CD4-positive, alpha-beta T cell (primary cell): ENCODE results near the gene NKAP. TPM values are rescaled to one million over a fixed set of nuclear protein-coding genes. Genes with fewer than 3 reads are reported as not detected.
"Not testable (repeated sequence)": the region's sequence is repeated elsewhere in the genome, so short reads cannot be mapped to it uniquely, and the experiment has no call there.

Experiments
- ATAC-seq: fragments of 200-7000 bp; cut with Tn5 transposase; one replicate; pipeline ENCODE4 v1.10.0; 2022; ENCODE audit warnings: mild to moderate bottlenecking; ENCODE audit not compliant: poor library complexity
- CTCF ChIA-PET: fragments of 350-600 bp; sonication (Branson Sonifier 250); formaldehyde crosslinking; loops from one replicate; lab custom pipeline; 2021; ENCODE audit warnings: antibody characterized with exemption, inconsistent platforms; lab: Charles Lee
- POLR2A ChIA-PET: fragments of 350-600 bp; sonication (Branson Sonifier 250); formaldehyde crosslinking; loops from one replicate; lab custom pipeline; 2021; ENCODE audit warnings: antibody characterized with exemption, inconsistent platforms; lab: Charles Lee
- DNase-seq, 14 experiments: peaks; one replicate each; pipeline ENCODE4 v3.0.0-alpha.2; 2013 to 2020; ENCODE audit warnings: mixed read lengths in 2 of 14
- H3K27ac ChIP-seq, 2 donors: one replicate each; pipeline versions ENCODE4 v1.5.1 to v1.7.0; 2013; ENCODE audit warnings: low read length in 2 of 2, low read depth in 1 of 2, mild to moderate bottlenecking in 1 of 2
- H3K27me3 ChIP-seq, 2 experiments: 1 replicate in 1 of 2; 2 replicates in 1 of 2; pipeline versions ENCODE4 v1.6.1 to v1.7.0; 2013; ENCODE audit warnings: low read length in 2 of 2, control low read depth in 1 of 2, mild to moderate bottlenecking in 1 of 2, moderate library complexity in 1 of 2; ENCODE audit not compliant: insufficient read depth in 2 of 2, control insufficient read depth in 1 of 2
- H3K36me3 ChIP-seq: one replicate; pipeline ENCODE4 v1.6.1; 2013; ENCODE audit warnings: low read length, control low read depth; ENCODE audit not compliant: insufficient read depth
- H3K4me1 ChIP-seq: one replicate; pipeline ENCODE4 v1.6.1; 2013; ENCODE audit warnings: low read length, control low read depth; ENCODE audit not compliant: insufficient read depth
- H3K4me3 ChIP-seq: one replicate; pipeline ENCODE4 v1.5.1; 2013; ENCODE audit warnings: mild to moderate bottlenecking, low read length, moderate library complexity
- H3K9me3 ChIP-seq, 2 experiments: 1 replicate in 1 of 2; 2 replicates in 1 of 2; pipeline versions ENCODE4 v1.6.1 to v1.7.0; 2013; ENCODE audit warnings: low read length in 2 of 2, mild to moderate bottlenecking in 2 of 2, control low read depth in 1 of 2, moderate library complexity in 1 of 2; ENCODE audit not compliant: control insufficient read depth in 1 of 2, insufficient read depth in 1 of 2
- H3K27ac Mint-ChIP-seq: one replicate; pipeline ENCODE4 v1.8.0; 2020; ENCODE audit warnings: mixed read lengths
- H3K27me3 Mint-ChIP-seq: one replicate; pipeline ENCODE4 v1.8.0; 2021; ENCODE audit warnings: mixed read lengths
- H3K36me3 Mint-ChIP-seq: one replicate; pipeline ENCODE4 v1.8.0; 2021; ENCODE audit warnings: low read depth, mixed read lengths
- H3K4me1 Mint-ChIP-seq: one replicate; pipeline ENCODE4 v1.8.0; 2021; ENCODE audit warnings: low read depth, mixed read lengths
- H3K4me3 Mint-ChIP-seq: one replicate; pipeline ENCODE4 v1.8.0; 2020; ENCODE audit warnings: mild to moderate bottlenecking, mixed read lengths
- H3K9me3 Mint-ChIP-seq: one replicate; pipeline ENCODE4 v1.8.0; 2020; ENCODE audit warnings: mixed read lengths
- CTCF ChIP-seq: fragments of 200-600 bp; IDR thresholded peaks from one replicate; pipeline ENCODE4 v1.8.0; 2022; ENCODE audit warnings: antibody characterized with exemption, mild to moderate bottlenecking
- intact Hi-C, 2 experiments: fragments of 100-400 bp; cut with DNase I in 1 of 2; cut with micrococcal nuclease in 1 of 2; formaldehyde crosslinking; loops; one replicate each; pipeline versions ENCODE4 v1.15.1 to v1.9.0; 2023 to 2025; cut with DNase I, micrococcal nuclease
- total RNA-seq, 174 experiments: library from RNA in 2 of 174; stranded (reverse) in 2 of 174; gene quantifications; one replicate each; pipeline ENCODE4 v1.2.3 and lab custom pipeline; 2021 to 2026

The NKAP gene
- total RNA-seq, 2 experiments from 2014 or later: 14.5 to 15.6 TPM

GRCh38 chrX:119899125-119899524, 44.4 kb downstream of the NKAP start:
- no peak overlapping the region for H3K27ac Mint-ChIP-seq
- no peak overlapping the region for H3K27ac ChIP-seq
- ATAC-seq (no peak), DNase-seq (peak in 2 of 14 experiments; percentile 29 to 51)
- intact Hi-C loops: no loop called here
- no peaks in the 10 kb centered on the region for H3K27me3 Mint-ChIP-seq
- no peaks in the 10 kb centered on the region for H3K36me3 ChIP-seq
- no peak overlapping the region for H3K4me3 ChIP-seq
- no peaks in the 10 kb centered on the region for H3K9me3 ChIP-seq
- H3K4me3 Mint-ChIP-seq: no peak overlapping the region
- POLR2A ChIA-PET: no interaction called here
- no peaks in the 10 kb centered on the region for H3K4me1 Mint-ChIP-seq
- TF ChIP-seq CTCF: no peak
- no peaks in the 10 kb centered on the region for H3K27me3 ChIP-seq
- no peaks in the 10 kb centered on the region for H3K4me1 ChIP-seq
- no peaks in the 10 kb centered on the region for H3K9me3 Mint-ChIP-seq
- no peaks in the 10 kb centered on the region for H3K36me3 Mint-ChIP-seq
- CTCF ChIA-PET: interaction anchor here (0.6 kb wide), 1 partner anchor 204 kb away, joined by 3 read pairs; no protein-coding TSS in a partner anchor

DNA sequence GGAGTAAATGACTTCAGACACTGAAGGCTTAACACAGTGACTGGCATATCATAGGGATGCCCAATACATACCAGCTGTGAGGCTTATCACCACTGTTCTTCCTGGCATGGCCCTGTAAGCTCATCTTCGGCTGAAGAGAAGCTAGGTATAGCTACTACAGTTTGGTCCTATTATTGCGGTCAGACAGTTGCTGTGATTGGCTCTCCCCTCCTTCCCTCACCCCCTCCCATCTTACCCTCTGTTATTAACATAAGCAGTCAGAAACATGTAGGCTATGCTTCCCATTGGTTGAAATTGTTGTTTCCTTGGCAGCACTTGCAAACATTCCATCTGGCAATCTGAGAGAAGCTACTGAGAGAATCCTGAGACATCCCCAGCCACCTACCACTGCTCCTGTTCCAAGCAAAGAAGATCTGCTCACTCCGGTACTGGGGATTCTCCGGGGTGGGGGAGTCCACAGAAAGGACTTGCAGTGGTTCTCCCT, 47.7 kb downstream of the NKAP start, which contains the start of gene AKAP14:
Gene AKAP14, plus strand, starts transcription at position 51 of the 484 bp plus-strand sequence. CDS start 7,331 bp downstream, outside the sequence.
- Mint-ChIP-seq H3K27ac (no peak within 1 kb of the TSS), H3K4me1 (no peaks in the 10 kb centered on the region), H3K4me3 (no peak within 1 kb of the TSS), H3K36me3 (no peaks in the 10 kb centered on the region), H3K27me3 (no peaks in the 10 kb centered on the region), H3K9me3 (no peaks in the 10 kb centered on the region)
- no peak for ATAC-seq
- H3K27me3 ChIP-seq: no peaks in the 10 kb centered on the region
- H3K9me3 ChIP-seq: no peaks in the 10 kb centered on the region
- no peak within 1 kb of the TSS for H3K27ac ChIP-seq
- TF ChIP-seq CTCF: no peak
- no peak within 1 kb of the TSS for H3K4me3 ChIP-seq
- POLR2A ChIA-PET: no interaction called here
- CTCF ChIA-PET: no interaction called here
- intact Hi-C loops: no loop called here
- no peaks in the 10 kb centered on the region for H3K36me3 ChIP-seq
- DNase-seq: no peak
- no peaks in the 10 kb centered on the region for H3K4me1 ChIP-seq

- H3K4me3 ChIP-seq, H3K9me3 ChIP-seq, H3K36me3 ChIP-seq, DNase-seq, H3K4me3 Mint-ChIP-seq, H3K27me3 ChIP-seq, intact Hi-C loops, ATAC-seq, H3K27me3 Mint-ChIP-seq, H3K36me3 Mint-ChIP-seq, H3K4me1 Mint-ChIP-seq, H3K27ac ChIP-seq, CTCF ChIA-PET, H3K27ac Mint-ChIP-seq, H3K4me1 ChIP-seq, H3K9me3 Mint-ChIP-seq, POLR2A ChIA-PET: not testable (repeated sequence)
Measured at GRCh38 chrX:119891961-119892692, 51.4 kb downstream of the NKAP start.

DNA sequence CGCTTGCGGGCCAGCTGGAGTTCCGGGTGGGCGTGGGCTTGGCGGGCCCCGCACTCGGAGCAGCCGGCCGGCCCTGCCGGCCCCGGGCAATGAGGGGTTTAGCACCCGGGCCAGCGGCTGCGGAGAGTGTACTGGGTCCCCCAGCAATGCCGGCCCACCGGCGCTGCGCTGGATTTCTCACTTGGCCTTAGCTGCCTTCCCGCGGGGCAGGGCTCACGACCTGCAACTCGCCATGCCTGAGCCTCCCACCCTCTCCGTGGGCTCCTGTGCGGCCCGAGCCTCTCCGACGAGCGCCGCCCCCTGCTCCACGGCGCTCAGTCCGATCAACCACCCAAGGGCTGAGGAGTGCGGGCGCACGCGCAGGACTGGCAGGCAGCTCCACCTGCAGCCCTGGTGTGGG, 52.9 kb downstream of the NKAP start:
- H3K27me3 ChIP-seq, CTCF ChIA-PET, H3K9me3 Mint-ChIP-seq, H3K27ac ChIP-seq, H3K27ac Mint-ChIP-seq, DNase-seq, POLR2A ChIA-PET, H3K36me3 Mint-ChIP-seq, ATAC-seq, H3K4me3 ChIP-seq, H3K4me3 Mint-ChIP-seq, H3K9me3 ChIP-seq, H3K4me1 Mint-ChIP-seq, H3K27me3 Mint-ChIP-seq, H3K36me3 ChIP-seq, intact Hi-C loops: not testable (repeated sequence)
- H3K4me1 ChIP-seq: peaks cover 18% of the 10 kb centered on the region
